HL-60/S4 (cell line): Measurements from ENCODE around the gene TGFB2.
"Not testable (repeated sequence)": the region's sequence is repeated elsewhere in the genome, so short reads cannot be mapped to it uniquely, and the experiment has no call there.

Experiments used
- in situ Hi-C: fragments of 300-500 bp; cut with MboI; formaldehyde crosslinking; loops from 2 replicates; pipeline ENCODE4 v1.14.3; 2022; ENCODE audit warnings: low sequenced_read_pairs

Gene TGFB2

DNA sequence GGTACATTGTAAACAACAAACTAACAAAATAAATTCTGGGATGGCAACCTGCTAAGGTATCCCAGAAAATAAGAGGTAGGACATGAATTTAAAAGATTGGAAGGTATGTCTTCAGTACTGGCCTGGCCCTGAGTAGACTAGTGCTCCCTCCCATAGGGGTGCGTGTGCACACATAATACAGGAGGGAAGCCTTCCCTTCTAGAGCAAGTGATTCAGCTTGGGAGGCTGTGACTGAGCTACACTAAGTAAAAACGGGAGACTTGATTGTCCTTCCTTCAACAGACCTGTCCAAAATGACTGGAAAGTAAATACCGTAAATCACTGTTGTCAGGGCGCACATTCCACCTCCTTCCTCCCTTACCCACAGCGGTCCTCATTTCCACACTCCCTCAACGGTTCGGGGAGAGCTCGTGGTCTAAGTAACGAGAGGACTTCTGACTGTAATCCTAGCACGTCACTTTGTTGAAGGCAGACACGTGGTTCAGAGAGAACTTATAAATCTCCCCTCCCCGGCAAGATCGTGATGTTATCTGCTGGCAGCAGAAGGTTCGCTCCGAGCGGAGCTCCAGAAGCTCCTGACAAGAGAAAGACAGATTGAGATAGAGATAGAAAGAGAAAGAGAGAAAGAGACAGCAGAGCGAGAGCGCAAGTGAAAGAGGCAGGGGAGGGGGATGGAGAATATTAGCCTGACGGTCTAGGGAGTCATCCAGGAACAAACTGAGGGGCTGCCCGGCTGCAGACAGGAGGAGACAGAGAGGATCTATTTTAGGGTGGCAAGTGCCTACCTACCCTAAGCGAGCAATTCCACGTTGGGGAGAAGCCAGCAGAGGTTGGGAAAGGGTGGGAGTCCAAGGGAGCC, at the start of gene TGFB2:
TGFB2 (plus strand) TSS at position 523 of the 859 bp plus-strand sequence. CDS start 1,366 bp downstream, outside the sequence.
- in situ Hi-C loops = loop anchor here (25.0 kb wide), 2 partner anchors 167 to 1317 kb away; no protein-coding TSS in a partner anchor

DNA sequence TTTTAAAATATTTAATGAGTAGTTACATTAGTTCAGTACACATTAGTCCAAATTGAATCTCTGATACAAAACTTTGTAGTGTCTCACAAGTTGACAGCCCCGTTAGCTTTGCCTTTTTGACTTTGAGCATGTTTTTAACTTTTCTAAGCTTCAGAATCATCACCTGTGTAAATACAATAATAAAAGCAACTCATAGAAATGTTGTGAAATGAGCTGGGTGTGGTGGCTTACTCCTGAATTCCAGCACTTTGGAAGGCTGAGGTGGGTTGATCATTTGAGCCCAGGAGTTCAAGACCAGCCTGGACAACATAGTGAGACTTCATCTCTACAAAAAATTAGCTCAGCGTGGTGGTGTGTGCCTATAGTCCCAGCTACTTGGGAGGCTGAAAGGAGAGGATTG, 49.0 kb upstream of the TGFB2 start:
- in situ Hi-C loops = no loop called here

DNA sequence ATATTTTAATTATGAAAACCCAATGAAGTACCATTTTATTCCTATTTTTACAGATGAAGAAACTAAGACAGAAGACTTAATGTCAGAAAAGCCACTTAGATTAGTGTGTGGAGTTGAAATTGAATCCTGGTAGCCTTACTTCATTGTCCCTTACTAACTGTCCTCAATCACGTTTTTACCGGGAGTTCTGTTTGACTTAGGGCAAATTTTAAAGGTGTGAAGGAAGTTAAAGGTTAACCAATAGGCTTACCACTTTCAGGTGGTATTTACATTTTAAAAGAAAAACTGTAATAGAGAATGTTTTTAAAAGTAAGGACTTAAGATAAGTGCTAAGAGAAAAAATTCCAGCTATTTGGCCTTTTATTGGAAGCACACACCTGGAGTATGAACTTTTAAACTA, 47.7 kb upstream of the TGFB2 start:
- in situ Hi-C loops = no loop called here

DNA sequence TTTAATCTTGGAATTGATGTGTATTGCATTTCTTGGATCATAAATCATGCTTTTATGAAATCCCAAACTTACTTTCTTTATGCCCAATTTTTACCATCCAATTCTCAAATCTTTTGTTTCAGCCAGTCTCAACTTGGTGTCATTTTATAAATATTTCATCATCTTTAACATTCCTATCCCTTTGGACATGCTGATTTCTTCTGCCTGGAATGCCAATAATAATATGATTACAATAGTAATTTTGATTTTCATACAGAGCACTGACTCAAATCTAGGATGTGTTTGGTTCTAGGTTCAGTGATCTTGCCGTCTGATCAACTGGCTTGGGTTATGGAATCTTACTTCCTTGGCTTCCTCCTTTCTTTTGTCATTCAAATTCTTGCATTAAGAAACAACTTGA, 47.3 kb upstream of the TGFB2 start:
- in situ Hi-C loops = no loop called here

DNA sequence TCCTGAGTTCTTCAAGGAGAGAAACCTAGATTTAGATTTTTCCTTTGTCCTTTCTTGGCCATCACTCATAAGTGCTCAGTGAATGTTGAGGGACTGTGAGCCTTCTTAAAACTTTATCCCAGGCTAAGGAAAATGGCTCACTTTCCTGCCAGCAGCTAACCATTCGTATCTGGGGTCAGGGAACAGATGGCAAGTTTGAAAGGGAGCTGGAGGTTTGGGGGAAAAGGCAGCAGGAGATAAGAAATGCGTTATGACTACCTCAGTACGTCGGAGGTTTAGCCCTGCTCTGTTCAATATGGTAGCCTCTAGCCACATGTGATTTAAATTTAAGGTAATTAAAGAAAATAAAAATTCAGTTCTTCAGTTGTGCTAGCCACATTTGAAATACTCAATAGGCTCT, 46.7 kb upstream of the TGFB2 start:
- in situ Hi-C loops = no loop called here

DNA sequence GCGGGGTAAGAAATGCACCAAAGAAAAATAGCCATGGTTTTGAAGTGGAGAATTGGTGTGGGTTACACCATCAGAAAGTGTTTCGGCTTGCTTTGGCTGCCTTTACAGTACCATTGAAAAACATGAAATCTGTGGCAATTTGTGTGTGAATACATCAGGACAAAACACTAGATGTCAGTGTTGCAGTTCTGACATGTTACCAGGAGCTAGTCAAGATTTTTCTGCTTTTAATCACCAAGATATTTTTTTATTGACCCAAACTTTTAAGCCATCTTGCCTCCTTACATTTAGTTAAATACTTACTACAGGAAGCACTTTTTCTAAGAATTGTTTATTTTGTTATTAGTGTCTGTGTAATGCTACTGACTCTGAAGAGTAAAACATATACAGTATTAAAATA, 45.7 kb upstream of the TGFB2 start:
- in situ Hi-C loops = no loop called here

DNA sequence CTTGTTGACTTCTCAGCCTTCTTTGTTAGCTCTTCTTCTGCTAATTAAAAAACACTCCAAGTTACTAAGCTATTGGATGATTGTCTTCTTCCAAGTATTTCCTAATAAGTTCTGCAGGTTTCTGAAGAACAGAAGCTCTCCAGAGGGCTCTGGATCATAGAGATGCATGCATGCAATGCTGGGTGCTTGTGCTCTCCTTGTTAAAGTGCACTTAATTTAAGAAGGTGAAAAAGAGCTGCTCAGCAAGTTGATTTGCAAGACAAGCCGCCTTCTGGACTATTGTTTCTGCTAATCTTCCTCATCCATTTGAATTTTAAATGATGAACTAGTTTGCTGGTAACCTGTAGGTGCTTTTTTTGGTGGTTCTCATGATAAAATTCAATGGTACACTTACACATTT, 43.9 kb upstream of the TGFB2 start:
- in situ Hi-C loops = no loop called here

DNA sequence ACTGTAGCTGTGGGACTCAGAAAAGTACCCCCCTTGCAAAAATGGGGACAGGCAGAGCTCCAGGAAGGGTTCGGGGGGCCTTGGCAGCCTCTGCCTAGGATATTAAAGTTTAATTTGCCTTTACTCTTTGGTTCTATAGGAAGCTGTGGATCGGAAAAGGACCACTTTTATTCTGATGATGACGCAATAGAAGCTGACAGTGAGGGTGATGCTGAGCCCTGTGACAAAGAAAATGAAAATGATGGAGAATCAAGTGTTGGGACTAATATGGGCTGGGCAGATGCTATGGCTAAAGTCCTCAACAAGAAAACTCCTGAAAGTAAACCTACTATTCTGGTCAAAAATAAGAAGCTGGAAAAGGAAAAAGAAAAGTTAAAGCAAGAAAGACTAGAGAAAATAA, 43.0 kb upstream of the TGFB2 start:
- in situ Hi-C loops = no loop called here

DNA sequence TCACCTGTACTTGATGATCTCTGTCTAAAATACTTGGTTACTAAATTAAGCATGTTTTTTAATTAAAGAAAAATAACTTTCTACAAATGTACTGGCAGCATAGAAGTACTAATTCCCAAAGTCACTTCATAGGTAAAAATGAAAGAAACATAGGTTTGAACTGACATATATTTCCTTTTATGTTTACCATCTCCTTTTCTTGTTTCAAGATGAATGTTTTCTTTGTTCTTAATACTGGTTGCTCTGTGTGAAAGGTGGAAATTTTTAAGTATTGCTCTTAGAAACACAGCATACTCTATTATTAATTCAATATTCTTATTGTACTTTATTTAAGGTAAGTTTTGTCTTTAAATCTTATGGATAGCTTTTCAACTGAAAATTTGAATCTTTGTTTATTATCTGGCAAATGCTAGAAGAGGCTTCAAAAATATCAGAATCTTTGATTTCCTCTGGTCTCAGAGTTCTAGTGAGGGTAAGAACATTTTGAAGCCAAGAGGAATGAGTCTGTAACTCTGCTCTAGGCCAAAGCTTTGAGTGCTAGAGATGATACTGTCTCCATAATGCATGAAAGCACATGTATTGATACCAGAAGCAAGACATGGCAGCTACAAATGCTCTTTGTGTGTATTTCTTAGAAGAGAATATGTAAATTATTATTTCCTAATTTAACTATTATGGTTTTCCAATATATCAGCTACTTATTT, 41.8 kb upstream of the TGFB2 start:
- in situ Hi-C loops = no loop called here

DNA sequence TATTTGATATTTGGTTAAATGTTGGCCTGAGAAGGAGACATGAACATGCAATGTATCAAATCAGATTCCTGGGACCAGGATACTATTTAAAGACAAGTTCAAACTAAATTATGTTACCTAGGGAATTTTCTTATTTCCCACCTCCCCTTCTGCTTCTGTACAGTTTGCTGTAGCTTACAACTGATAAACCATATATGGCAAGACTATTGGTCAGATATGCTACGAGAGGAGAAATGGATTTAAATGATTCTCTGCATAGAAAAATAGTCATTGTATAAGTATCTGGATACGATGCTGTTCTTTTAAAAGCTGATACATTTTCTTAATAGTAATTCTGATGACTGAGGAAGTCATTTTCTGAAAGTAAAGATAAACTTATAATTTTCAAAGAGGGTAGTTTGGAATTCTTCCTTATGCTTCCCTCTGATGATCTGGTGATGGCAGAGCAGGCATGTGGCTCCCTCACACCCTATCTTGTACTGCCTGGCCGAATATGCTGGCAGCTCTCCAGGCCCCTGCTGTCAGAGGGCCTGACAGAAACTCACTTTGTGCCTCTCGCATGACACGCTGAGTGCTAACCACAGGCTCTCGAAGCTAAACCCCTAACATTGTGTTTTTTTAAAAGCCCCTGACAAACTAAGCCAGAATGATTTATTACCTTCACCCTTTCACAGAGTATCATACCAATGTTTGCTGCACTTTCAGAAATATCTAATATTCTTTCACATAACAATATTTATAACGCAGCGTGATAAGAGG, 40.7 kb upstream of the TGFB2 start:
- in situ Hi-C loops = no loop called here

DNA sequence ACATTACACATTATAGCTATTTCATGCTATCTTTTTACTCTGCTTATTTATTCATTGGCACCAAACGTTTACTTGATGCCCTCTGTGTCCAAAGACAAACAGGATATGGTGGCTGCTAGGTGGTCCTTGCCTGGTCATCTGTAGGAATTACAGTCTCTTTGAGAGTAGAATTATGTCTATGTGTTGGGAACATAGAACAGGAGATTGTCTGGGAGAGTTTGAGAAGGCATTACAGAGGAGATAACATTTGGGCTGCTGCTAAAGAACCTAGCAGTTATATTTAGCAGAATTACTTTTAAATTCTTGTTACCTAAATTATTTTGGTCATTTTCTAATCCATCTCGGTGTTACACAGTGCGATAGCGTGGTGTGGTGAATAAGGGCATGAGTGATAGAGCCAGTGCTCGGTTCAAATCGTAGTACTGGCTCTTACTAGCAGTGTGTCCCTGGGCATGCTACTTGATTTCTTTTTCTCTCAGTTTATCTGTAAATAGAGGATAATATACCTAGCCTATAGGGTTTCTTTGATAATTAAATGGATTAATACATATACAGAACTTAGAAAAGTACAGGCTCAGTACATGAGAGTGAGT, 39.6 kb upstream of the TGFB2 start:
- in situ Hi-C loops = no loop called here

DNA sequence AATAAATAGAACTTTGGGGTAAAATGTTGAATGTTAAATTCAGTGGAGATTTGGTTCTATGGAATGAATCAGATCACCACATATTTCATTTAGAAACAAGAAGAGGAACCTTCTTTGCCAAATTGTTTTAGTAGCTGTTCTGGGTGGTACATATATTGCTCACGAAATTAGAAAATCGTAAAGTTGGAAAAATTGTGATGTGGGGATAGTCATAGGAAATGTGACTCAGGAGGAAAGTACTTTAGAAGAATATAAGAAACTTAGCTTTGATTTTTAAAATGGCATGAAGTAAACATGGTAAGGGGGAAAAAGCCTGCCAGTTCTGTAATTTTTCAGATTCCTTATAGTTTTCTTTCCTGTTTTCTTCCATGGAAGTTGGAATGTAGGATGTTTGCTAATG, 32.6 kb upstream of the TGFB2 start:
- in situ Hi-C loops = no loop called here

DNA sequence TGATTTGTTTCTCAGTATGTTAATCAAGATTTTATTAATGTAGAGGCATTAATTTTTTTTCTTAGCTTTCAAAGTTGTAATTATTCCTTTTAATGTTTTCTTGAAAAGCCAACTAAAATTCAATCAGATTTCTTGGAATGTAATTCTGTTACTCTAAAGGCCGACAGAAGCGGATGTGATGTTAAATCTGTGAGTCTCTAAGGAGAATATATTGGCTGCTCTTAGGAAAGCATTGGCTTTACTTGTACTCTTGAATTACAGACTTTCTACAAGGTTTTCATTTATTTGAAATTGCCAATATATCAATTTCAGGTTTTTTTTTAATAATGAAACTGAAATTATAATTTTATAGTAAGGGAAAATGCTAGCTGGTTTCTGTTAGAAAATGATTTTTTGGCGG, 30.8 kb upstream of the TGFB2 start:
- in situ Hi-C loops = no loop called here

DNA sequence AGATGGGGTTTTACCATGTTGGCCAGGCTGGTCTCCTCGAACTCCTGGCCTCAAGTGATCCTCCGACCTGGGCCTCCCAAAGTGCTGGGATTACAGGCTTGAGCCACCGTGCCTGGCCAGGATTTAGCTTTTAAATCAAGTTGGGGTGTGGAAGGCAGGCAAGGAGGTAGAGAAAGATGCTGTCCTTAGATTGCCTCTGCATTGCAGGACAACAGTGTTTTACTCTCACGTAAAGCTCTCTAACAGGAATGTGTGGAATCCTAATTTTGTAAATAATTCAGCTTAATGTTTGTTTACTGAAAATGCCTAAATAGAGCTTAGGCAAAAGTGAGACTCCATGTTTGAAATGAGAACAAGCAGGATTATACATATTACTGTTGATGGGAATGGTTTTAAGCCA, 29.5 kb upstream of the TGFB2 start:
- in situ Hi-C loops = no loop called here

DNA sequence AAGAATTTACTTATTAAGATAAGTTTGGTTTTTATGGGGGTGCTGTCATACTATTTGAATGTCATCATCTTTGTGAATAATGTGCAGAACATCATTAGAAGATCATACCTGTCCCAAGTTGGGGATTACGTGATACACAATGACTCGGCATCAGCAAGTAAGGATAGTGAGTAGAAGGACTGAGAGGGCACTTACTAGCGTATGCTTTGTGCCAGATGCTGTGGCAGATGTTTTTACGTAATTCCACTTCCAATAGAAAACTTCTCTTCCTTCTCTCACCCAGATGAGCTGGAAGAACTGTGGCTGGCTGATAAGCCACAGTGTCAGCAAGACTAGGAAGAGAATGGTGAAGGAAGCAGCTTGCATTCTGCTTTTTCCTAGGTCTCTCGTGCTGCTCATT, 28.1 kb upstream of the TGFB2 start:
- in situ Hi-C loops = no loop called here

DNA sequence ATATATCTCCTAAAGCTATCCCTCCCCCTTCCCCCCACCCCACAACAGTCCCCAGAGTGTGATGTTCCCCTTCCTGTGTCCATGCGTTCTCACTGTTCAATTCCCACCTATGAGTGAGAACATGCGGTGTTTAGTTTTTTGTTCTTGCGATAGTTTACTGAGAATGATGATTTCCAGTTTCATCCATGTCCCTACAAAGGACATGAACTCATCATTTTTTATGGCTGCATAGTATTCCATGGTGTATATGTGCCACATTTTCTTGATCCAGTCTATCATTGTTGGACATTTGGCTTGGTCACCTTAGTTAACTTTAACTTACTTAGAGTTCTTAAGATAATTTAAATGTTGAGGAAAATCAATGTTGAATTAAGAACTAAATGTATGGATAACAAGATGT, 25.0 kb upstream of the TGFB2 start:
- in situ Hi-C loops = not testable (repeated sequence)

DNA sequence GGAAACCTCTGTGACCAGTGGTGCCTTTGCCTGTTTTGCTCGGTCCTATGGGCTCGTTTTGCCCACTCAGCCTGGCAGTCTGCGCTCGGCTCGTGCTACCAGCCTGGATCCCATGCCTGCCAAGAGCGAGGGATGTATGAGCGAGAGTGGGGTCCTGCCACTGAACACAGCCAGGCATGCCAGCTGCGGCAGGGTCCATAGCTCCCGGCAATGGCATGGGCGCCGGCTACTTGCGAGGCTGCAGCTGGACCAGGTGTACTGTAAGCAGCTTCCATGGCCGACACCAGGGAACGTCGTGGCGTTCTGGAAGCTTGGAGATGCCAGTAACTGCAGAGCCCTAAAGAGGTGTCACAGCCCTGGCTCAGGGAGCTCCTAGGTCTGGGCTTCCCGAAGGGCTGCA, 22.4 kb upstream of the TGFB2 start:
- in situ Hi-C loops = no loop called here

DNA sequence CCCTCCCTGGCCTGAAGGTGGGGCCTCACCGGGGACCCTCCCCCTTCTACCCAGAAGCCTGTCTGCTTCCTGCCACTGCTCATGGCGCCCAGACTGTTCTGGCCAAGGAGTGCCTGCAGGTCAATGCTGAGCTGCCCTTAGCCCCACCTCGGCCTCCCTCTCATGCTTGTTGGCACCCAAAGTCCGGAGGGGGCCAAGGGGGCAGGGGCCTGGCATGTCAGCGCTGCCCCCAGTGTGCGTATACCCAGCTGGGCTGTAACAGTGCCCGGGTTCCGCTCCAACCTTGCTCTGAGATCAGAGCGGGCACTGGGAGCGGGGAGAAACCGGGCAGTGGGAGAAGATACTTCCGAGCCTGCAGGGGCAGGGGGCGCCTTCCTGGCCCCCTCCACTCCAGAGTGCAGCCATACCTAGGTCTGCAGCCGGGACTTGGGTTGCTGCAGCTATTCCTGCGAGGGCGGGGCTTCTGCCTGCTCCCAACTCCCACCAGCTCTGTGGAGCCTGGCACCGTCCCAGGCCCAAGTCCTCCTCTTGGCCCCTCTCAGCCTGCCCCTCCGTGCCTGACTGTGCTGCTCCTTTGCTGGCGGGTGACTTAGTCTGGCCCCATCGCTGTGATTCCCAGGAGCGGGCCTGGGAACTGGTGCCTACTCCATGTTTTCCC, 21.4 kb upstream of the TGFB2 start:
- in situ Hi-C loops = no loop called here

DNA sequence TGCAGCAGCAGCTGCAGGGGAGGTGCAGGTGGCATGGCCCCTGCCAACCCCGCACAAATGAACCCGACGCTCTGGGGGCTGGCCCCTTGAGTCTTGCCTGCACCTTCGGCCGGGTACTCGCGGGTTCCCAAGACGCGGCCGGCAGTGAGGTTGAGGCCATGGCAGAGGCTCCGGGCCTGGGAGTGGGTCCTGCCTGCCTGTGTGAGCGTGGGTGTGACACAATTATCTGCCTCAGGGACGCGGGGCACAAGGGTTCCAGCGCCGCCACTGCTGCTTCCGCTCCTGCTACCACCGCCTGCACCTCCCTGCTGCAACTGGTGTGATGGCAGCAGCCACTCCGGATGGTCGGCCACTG, 20.9 kb upstream of the TGFB2 start:
- in situ Hi-C loops = no loop called here

DNA sequence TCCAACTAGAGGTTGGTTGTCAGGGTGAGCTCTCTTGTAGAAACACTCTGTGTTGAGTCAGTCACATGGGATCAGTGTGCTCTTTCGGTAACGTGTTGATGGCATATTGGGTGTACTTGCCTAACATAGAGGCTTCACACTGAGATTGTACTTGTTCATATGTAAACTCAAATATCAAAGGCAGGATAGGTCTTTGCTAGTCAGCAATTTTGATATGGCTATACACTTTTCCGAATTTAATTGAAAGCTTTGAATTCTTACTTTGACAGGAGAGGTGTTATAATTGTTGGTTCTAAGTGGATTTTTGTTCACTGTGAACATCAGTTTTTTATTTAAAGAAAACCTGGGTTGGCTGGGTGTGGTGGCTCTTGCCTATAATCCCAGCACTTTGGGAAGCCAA, 16.4 kb upstream of the TGFB2 start:
- in situ Hi-C loops = loop anchor here (25.0 kb wide), 2 partner anchors 184 to 1334 kb away; no protein-coding TSS in a partner anchor
